ENCODE results near the gene BUB1. TPM values are rescaled to one million over a fixed set of nuclear protein-coding genes. Genes with fewer than 3 reads are reported as not detected.

BUB1 gene
- total and polyA plus RNA-seq, 9 of the 15 experiments (the other 6 are each of a cell fraction or from before 2014, with no cell fraction given), result 73.4 to 247 (median 118) TPM

GRCh38 chr2:110691612-110692258 is 13.9 kb upstream of the BUB1 start (continued):
- TF ChIP-seq ZNF217 (CRISPR knock-in tag; IDR thresholded peaks at IDR 0.05), result no peak
- TF ChIP-seq FOXJ3 (CRISPR knock-in tag; IDR thresholded peaks at IDR 0.05), result no peak
- no peak for TF ChIP-seq XRCC4 (IDR thresholded peaks at IDR 0.05; ENCODE audit: extremely low read depth, insufficient read depth, insufficient read length)
- no peak for TF ChIP-seq ZBTB34 (CRISPR knock-in tag; IDR thresholded peaks at IDR 0.05)
- TF ChIP-seq NKRF (IDR thresholded peaks at IDR 0.05; ENCODE audit: borderline replicate concordance), result no peak
- peak; percentile 40; the same call in 1 of the 2 replicates for TF ChIP-seq CC2D1A (IDR thresholded peaks at IDR 0.05)
- TF ChIP-seq NCOA4 (IDR thresholded peaks at IDR 0.05; ENCODE audit: partially characterized antibody), result no peak
- peak; percentile 39; the same call in 1 of the 2 replicates for TF ChIP-seq CHAMP1 (IDR thresholded peaks at IDR 0.05)
- TF ChIP-seq NCOA6 (IDR thresholded peaks at IDR 0.05), result no peak
- no peak for TF ChIP-seq ILF3 (IDR thresholded peaks at IDR 0.05; ENCODE audit: borderline replicate concordance)
- peak; percentile 60; the same call in 1 of the 2 replicates for TF ChIP-seq ZNF311 (CRISPR knock-in tag; IDR thresholded peaks at IDR 0.05)
- peak; percentile 27; the same call in 1 of the 2 replicates for TF ChIP-seq TOE1 (IDR thresholded peaks at IDR 0.05; ENCODE audit: borderline replicate concordance)
- no peak for TF ChIP-seq TOE1 (CRISPR knock-in tag; IDR thresholded peaks at IDR 0.05; ENCODE audit: borderline replicate concordance, low read depth)
- TF ChIP-seq HNRNPL (IDR thresholded peaks at IDR 0.05; ENCODE audit: low read depth, low read length), result no peak
- TF ChIP-seq RFX5 (IDR thresholded peaks at IDR 0.05; ENCODE audit: low read depth, low read length), result no peak
- no peak for TF ChIP-seq HDAC6 (IDR thresholded peaks at IDR 0.05; ENCODE audit: low read depth, low read length)
- TF ChIP-seq TAF9B (IDR thresholded peaks at IDR 0.05; ENCODE audit: partially characterized antibody), result peak; percentile 38
- TF ChIP-seq PYGO2 (tag; IDR thresholded peaks at IDR 0.05), result peak; percentile 77
- 0 out of 2 replicates have a peak, but pooled peaks have one; percentile 51 for TF ChIP-seq TCF15 (CRISPR knock-in tag; IDR thresholded peaks at IDR 0.05)
- TF ChIP-seq HDAC2 (IDR thresholded peaks at IDR 0.05), result no peak
- TF ChIP-seq PHF20 (IDR thresholded peaks at IDR 0.05; ENCODE audit: partially characterized antibody), result no peak

All from K562 (cell line).